Effector memory CD4-positive, alpha-beta T cell (primary cell): ENCODE data around the gene NAMPT.

Experiments used
- DNase-seq, 3 donors: peaks; one replicate each; pipeline ENCODE4 v3.0.0-alpha.2; 2020
- H3K27ac ChIP-seq: 2 replicates; pipeline ENCODE4 v1.7.0; 2013; ENCODE audit warnings: mild to moderate bottlenecking, low read length, moderate library complexity; ENCODE audit not compliant: insufficient read depth, poor library complexity, severe bottlenecking
- H3K27me3 ChIP-seq: replicated peaks from 2 replicates; pipeline ENCODE4 v1.7.0; 2013; ENCODE audit warnings: mild to moderate bottlenecking, low read length; ENCODE audit not compliant: insufficient read depth, control insufficient read depth, poor library complexity, severe bottlenecking
- H3K36me3 ChIP-seq: 2 replicates; pipeline ENCODE4 v1.7.0; 2013; ENCODE audit warnings: mild to moderate bottlenecking, low read length, moderate library complexity; ENCODE audit not compliant: control insufficient read depth, insufficient read depth
- H3K4me1 ChIP-seq: 2 replicates; pipeline ENCODE4 v1.7.0; 2013; ENCODE audit warnings: low read length, mild to moderate bottlenecking; ENCODE audit not compliant: control insufficient read depth, insufficient read depth, poor library complexity, severe bottlenecking
- H3K4me3 ChIP-seq: 2 replicates; pipeline ENCODE4 v1.7.0; 2013; ENCODE audit warnings: low read length, low read depth, mild to moderate bottlenecking; ENCODE audit not compliant: insufficient read depth, poor library complexity, severe bottlenecking
- H3K9me3 ChIP-seq: 2 replicates; pipeline ENCODE4 v1.7.0; 2013; ENCODE audit warnings: mild to moderate bottlenecking, low read length, moderate library complexity; ENCODE audit not compliant: control insufficient read depth

Gene NAMPT

GRCh38 chr7:106278695-106279094, 6.1 kb downstream of the NAMPT start:
- Histone ChIP-seq H3K4me3 (no peak overlapping the region), H3K27me3 (no peaks in the 10 kb centered on the region), H3K36me3 (peaks cover 8% of the 10 kb centered on the region), H3K27ac (no peak overlapping the region), H3K9me3 (no peaks in the 10 kb centered on the region), H3K4me1 (peaks cover 8% of the 10 kb centered on the region)
- DNase-seq: no peak

- DNase-seq: no peak
- no peak overlapping the region for H3K4me3 ChIP-seq
- no peaks in the 10 kb centered on the region for H3K27me3 ChIP-seq
- H3K4me1 ChIP-seq: peaks cover 4% of the 10 kb centered on the region
- no peak overlapping the region for H3K27ac ChIP-seq
- peaks cover 8% of the 10 kb centered on the region for H3K36me3 ChIP-seq
- H3K9me3 ChIP-seq: no peaks in the 10 kb centered on the region
These were observed 6.8 kb downstream of the NAMPT start for GRCh38 chr7:106277976-106278375.

- Histone ChIP-seq H3K4me1 (peaks cover 4% of the 10 kb centered on the region), H3K27me3 (no peaks in the 10 kb centered on the region), H3K36me3 (peaks cover 8% of the 10 kb centered on the region), H3K9me3 (no peaks in the 10 kb centered on the region), H3K4me3 (no peak overlapping the region), H3K27ac (no peak overlapping the region)
- no peak for DNase-seq
These were observed 8.3 kb downstream of the NAMPT start for GRCh38 chr7:106276513-106276912.

DNA sequence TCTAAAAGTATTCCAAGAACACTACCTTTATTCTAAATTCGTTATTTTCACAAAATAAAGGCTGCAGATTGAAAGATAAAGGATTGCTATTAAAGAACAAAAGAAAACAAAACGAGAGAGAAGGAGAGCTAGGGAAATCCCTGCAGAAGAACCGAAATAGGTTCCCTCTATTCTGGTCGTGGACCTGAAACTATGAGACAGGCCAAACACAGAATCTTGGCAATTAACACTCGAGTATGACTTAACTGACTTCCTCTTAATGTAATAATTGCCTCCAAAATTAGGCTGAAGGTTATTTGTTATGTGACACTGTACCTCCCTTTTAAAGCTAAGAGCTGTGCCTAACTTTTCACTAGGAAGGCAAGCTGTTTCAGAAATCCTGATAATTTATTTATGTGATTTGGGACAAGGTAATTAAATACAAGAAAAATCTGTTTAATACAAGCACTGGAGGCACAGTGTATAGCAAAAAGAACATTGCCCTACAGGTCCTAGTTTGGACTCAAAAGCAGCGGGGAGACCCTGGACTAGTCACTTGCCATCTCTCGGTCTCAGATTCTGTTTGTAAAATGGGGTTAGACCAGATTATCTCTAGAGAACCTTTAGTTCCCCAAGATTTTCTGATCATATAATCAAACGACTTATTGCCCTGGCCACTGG, 11.6 kb downstream of the NAMPT start:
- no peak for DNase-seq
- Histone ChIP-seq H3K4me3 (no peak overlapping the region), H3K4me1 (no peaks in the 10 kb centered on the region), H3K27ac (no peak overlapping the region), H3K27me3 (no peaks in the 10 kb centered on the region), H3K36me3 (peaks cover 33% of the 10 kb centered on the region), H3K9me3 (no peaks in the 10 kb centered on the region)

DNA sequence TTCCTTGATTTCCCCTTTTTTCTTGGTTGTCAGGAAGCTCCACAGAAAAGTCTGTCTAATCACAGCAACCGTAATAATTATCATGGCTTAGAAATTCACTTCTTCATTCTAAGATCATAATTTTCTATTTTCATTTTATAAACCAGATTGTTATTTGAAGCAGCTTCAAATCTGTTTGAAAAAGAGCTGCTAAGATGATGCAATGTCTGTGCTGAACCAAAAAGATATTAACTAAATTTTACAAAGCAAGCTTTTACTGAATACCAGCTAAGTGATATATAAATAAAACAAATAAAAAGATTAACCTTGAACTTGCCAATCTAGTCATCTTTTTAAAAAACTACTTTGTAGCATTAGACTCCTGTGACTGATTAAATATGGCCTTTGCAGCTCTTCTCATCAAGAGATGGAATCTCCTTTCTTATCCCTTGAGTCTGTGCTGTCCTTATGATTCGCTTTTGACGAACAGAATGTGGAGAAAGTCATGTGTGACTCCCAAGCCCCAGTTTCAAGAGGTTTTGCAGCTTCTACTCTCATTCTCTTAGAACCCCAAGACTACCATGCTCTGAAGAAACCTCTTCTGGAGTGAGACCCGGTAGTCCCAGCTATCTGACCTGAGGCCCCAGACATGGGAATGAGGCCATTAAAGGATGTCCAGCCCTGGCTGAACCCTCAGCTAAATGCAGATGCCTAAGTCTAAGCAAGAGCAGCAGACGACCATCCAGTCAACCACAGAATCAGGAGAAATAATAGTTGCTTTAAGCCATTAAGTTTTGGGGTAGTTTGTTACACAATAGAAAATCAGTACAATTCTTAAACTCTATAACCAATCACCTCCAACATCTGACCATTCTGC, 14.4 kb downstream of the NAMPT start:
- no peak for DNase-seq
- H3K4me1 ChIP-seq: no peaks in the 10 kb centered on the region
- H3K27ac ChIP-seq: no peak overlapping the region
- H3K27me3 ChIP-seq: no peaks in the 10 kb centered on the region
- no peak overlapping the region for H3K4me3 ChIP-seq
- H3K9me3 ChIP-seq: no peaks in the 10 kb centered on the region
- H3K36me3 ChIP-seq: peaks cover 33% of the 10 kb centered on the region

DNA sequence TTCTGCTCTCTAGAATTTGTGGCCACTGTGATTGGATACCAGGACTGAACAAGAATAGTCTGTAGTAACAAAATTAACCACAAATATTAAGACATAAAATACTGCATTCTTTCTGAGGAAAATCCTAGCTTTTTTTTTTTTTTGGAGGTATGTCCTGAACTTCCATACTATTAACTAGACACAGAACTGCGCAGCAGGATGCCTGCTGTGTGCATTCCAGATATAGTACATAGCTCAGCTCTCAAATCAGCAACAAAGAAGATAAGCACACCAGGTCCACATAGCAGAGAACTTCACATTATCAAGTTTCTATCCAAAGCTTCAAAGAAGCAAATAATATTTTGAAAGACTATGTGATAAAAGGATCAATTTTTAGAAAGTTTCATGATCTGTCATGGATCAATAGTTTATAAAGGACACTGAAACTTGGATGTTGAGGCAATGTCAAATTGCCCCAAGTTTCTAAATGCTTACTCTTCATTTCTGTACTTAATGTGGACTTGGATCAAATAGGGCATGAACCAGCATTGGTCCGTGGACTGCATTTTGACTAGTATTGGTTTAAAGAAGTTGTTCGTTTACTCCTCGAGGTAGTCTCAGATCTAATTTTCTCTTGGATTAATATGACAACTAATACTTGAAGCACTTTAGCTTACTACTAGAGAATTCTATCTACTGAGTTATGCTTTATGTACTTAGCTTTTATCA, 15.4 kb downstream of the NAMPT start:
- no peak for DNase-seq
- no peak overlapping the region for H3K4me3 ChIP-seq
- H3K36me3 ChIP-seq: peaks cover 33% of the 10 kb centered on the region
- no peaks in the 10 kb centered on the region for H3K27me3 ChIP-seq
- no peak overlapping the region for H3K27ac ChIP-seq
- no peaks in the 10 kb centered on the region for H3K9me3 ChIP-seq
- H3K4me1 ChIP-seq: no peaks in the 10 kb centered on the region

GRCh38 chr7:106265133-106265532, 19.6 kb downstream of the NAMPT start:
- Histone ChIP-seq H3K4me1 (peaks cover 7% of the 10 kb centered on the region), H3K27me3 (no peaks in the 10 kb centered on the region), H3K4me3 (no peak overlapping the region), H3K27ac (no peak overlapping the region), H3K9me3 (no peaks in the 10 kb centered on the region), H3K36me3 (peaks cover 22% of the 10 kb centered on the region)
- DNase-seq: no peak

- H3K9me3 ChIP-seq: no peaks in the 10 kb centered on the region
- no peak overlapping the region for H3K27ac ChIP-seq
- H3K36me3 ChIP-seq: peaks cover 12% of the 10 kb centered on the region
These were observed 22.4 kb downstream of the NAMPT start for GRCh38 chr7:106262221-106262881.

GRCh38 chr7:106260136-106260561, 24.6 kb downstream of the NAMPT start:
- no peak overlapping the region for H3K4me3 ChIP-seq
- H3K36me3 ChIP-seq: peaks cover 9% of the 10 kb centered on the region

More at GRCh38 chr7:106262221-106262881, 22.4 kb downstream of the NAMPT start:
- H3K4me3 ChIP-seq: no peak overlapping the region
- no peaks in the 10 kb centered on the region for H3K27me3 ChIP-seq
- DNase-seq: no peak
- peaks cover 7% of the 10 kb centered on the region for H3K4me1 ChIP-seq

More at GRCh38 chr7:106260136-106260561, 24.6 kb downstream of the NAMPT start:
- Histone ChIP-seq H3K4me1 (peaks cover 7% of the 10 kb centered on the region), H3K27me3 (no peaks in the 10 kb centered on the region), H3K9me3 (no peaks in the 10 kb centered on the region), H3K27ac (no peak overlapping the region)
- DNase-seq: no peak
